Endothelial cell (in vitro differentiated cells): ENCODE results near the gene SERTAD4. TPM values are rescaled to one million over a fixed set of nuclear protein-coding genes. Genes with fewer than 3 reads are reported as not detected.

ENCODE experiments used
- DNase-seq: peaks from one replicate; pipeline ENCODE4 v3.0.0; 2021; ENCODE audit warnings: low spot score
- H3K27ac Mint-ChIP-seq: one replicate; pipeline ENCODE4 v1.8.0; 2021; ENCODE audit warnings: mixed read lengths, inconsistent platforms; ENCODE audit not compliant: unreplicated experiment
- H3K27me3 Mint-ChIP-seq: one replicate; pipeline ENCODE4 v1.8.0; 2021; ENCODE audit warnings: mild to moderate bottlenecking, moderate library complexity, mixed read lengths, inconsistent platforms; ENCODE audit not compliant: unreplicated experiment
- H3K36me3 Mint-ChIP-seq: one replicate; pipeline ENCODE4 v1.8.0; 2021; ENCODE audit warnings: mild to moderate bottlenecking, low read depth, mixed read lengths, inconsistent platforms; ENCODE audit not compliant: unreplicated experiment
- H3K4me1 Mint-ChIP-seq: one replicate; pipeline ENCODE4 v1.8.0; 2021; ENCODE audit warnings: mild to moderate bottlenecking, mixed read lengths, inconsistent platforms; ENCODE audit not compliant: unreplicated experiment
- H3K4me3 Mint-ChIP-seq: one replicate; pipeline ENCODE4 v1.8.0; 2021; ENCODE audit warnings: mild to moderate bottlenecking, mixed read lengths, inconsistent platforms; ENCODE audit not compliant: unreplicated experiment
- H3K9me3 Mint-ChIP-seq: one replicate; pipeline ENCODE4 v1.8.0; 2021; ENCODE audit warnings: mixed read lengths, inconsistent platforms; ENCODE audit not compliant: unreplicated experiment
- CTCF ChIP-seq: fragments of 200-600 bp; sonication (generic); IDR thresholded peaks from one replicate; pipeline ENCODE4 v1.5.0; 2021; ENCODE audit warnings: antibody characterized with exemption; ENCODE audit not compliant: unreplicated experiment
- total RNA-seq: library from RNA; stranded (reverse); fragmentation: NEBNext Ultra II Directional; extraction: Animal tissue kit (Norgen Biotek cat#: 25700); gene quantifications from one replicate; pipeline ENCODE4 v1.2.1, GENCODE V29; 2021; ENCODE audit not compliant: unreplicated experiment

SERTAD4 gene
- total RNA-seq, 1 donor from 2014 or later = 0.72 TPM

- no peak for TF ChIP-seq CTCF
- Mint-ChIP-seq H3K4me1 (peaks cover 18% of the 10 kb centered on the region), H3K36me3 (no peaks in the 10 kb centered on the region), H3K27me3 (peaks cover 4% of the 10 kb centered on the region), H3K9me3 (no peaks in the 10 kb centered on the region), H3K27ac (peak overlapping the region; percentile 31), H3K4me3 (peak overlapping the region; percentile 54)
- DNase-seq = no peak
Measured at GRCh38 chr1:210293171-210293607, 60.6 kb downstream of the SERTAD4 start.

- TF ChIP-seq CTCF = no peak
- peak; percentile 47 for DNase-seq
- peak overlapping the region; percentile 42 for H3K27ac Mint-ChIP-seq
- peaks cover 4% of the 10 kb centered on the region for H3K27me3 Mint-ChIP-seq
- H3K9me3 Mint-ChIP-seq = no peaks in the 10 kb centered on the region
- no peaks in the 10 kb centered on the region for H3K36me3 Mint-ChIP-seq
- no peak overlapping the region for H3K4me3 Mint-ChIP-seq
- H3K4me1 Mint-ChIP-seq = peaks cover 18% of the 10 kb centered on the region
Measured at GRCh38 chr1:210294999-210295745, 62.6 kb downstream of the SERTAD4 start.

Other genes starting within 250 kb of the SERTAD4 start
- gene HHAT, start 96.1 kb downstream of the SERTAD4 start, total RNA-seq = 6.0 TPM